Endodermal cell (in vitro differentiated cells): ENCODE results near the gene DUS3L. TPM values are rescaled to one million over a fixed set of nuclear protein-coding genes. Genes with fewer than 3 reads are reported as not detected.

ENCODE experiments used
- DNase-seq: peaks from one replicate; pipeline ENCODE4 v3.0.0-alpha.2; 2017
- H3K27ac ChIP-seq: 2 replicates; pipeline ENCODE4 v1.5.1; 2013; ENCODE audit warnings: mild to moderate bottlenecking, low read depth, low read length, moderate library complexity
- H3K27me3 ChIP-seq: 2 replicates; pipeline ENCODE4 v1.6.1; 2013; ENCODE audit warnings: mild to moderate bottlenecking, low read length, moderate library complexity; ENCODE audit not compliant: insufficient read depth, control insufficient read depth, poor library complexity, severe bottlenecking
- H3K36me3 ChIP-seq: 2 replicates; pipeline ENCODE4 v1.7.0; 2013; ENCODE audit warnings: mild to moderate bottlenecking, low read length, moderate library complexity; ENCODE audit not compliant: control insufficient read depth, insufficient read depth
- H3K4me1 ChIP-seq: one replicate; pipeline ENCODE4 v1.7.0; 2013; ENCODE audit warnings: low read length; ENCODE audit not compliant: control insufficient read depth, insufficient read depth
- H3K4me3 ChIP-seq: 2 replicates; pipeline ENCODE4 v1.5.1; 2013; ENCODE audit warnings: mild to moderate bottlenecking, low read length, moderate library complexity
- H3K9ac ChIP-seq: 2 replicates; pipeline ENCODE4 v1.6.1; 2013; ENCODE audit warnings: mild to moderate bottlenecking, low read length, moderate library complexity; ENCODE audit not compliant: poor library complexity, severe bottlenecking; ENCODE audit errors: extremely low read depth
- H3K9me3 ChIP-seq: 2 replicates; pipeline ENCODE4 v1.6.1; 2013; ENCODE audit warnings: mild to moderate bottlenecking, low read length, moderate library complexity; ENCODE audit not compliant: control insufficient read depth
- H3K27ac Mint-ChIP-seq: 2 replicates; pipeline ENCODE4 v1.8.0; 2020; ENCODE audit warnings: mixed read lengths
- H3K27me3 Mint-ChIP-seq: 2 replicates; pipeline ENCODE4 v1.8.0; 2021; ENCODE audit warnings: mild to moderate bottlenecking, mixed read lengths; ENCODE audit not compliant: insufficient read depth
- H3K36me3 Mint-ChIP-seq: 2 replicates; pipeline ENCODE4 v1.8.0; 2020; ENCODE audit warnings: low read depth, mixed read lengths
- H3K4me1 Mint-ChIP-seq: 2 replicates; pipeline ENCODE4 v1.8.0; 2020; ENCODE audit warnings: mixed read lengths
- H3K4me3 Mint-ChIP-seq: 2 replicates; pipeline ENCODE4 v1.8.0; 2020; ENCODE audit warnings: mild to moderate bottlenecking, moderate library complexity, mixed read lengths
- H3K9me3 Mint-ChIP-seq: 2 replicates; pipeline ENCODE4 v1.8.0; 2020; ENCODE audit warnings: mild to moderate bottlenecking, mixed read lengths
- CTCF ChIP-seq: fragments of 200-600 bp; sonication (generic); conservative IDR thresholded peaks from 2 replicates; pipeline ENCODE4 v1.5.0; 2021; ENCODE audit warnings: antibody characterized with exemption, mild to moderate bottlenecking
- WGBS, 2 experiments: methylation state at CpG; one replicate each; pipeline versions ENCODE4 v1.1.5 to v1.1.7; 2013; ENCODE audit warnings: missing lambda C conversion rate in 2 of 2, mixed read lengths in 1 of 2; ENCODE audit not compliant: insufficient coverage in 1 of 2, insufficient read length in 1 of 2; 5-methylcytosine and 5-hydroxymethylcytosine counted together
- total RNA-seq, 2 donors: library from RNA; stranded (reverse); fragmentation: NEBNext Ultra II Directional in 1 of 2; extraction: Animal tissue kit (Norgen Biotek cat#: 25700) in 1 of 2; gene quantifications; 2 replicates in 1 of 2; 3 replicates in 1 of 2; pipeline ENCODE4 v1.2.1, GENCODE V29; 2021

DUS3L gene
- total RNA-seq, 2 donors from 2014 or later: 19.6 to 36.8 TPM

GRCh38 chr19:5785423-5785822 lies 5.5 kb downstream of the DUS3L start:
- Histone ChIP-seq H3K36me3 (peaks cover 29% of the 10 kb centered on the region), H3K4me1 (peaks cover 4% of the 10 kb centered on the region), H3K27ac (no peak overlapping the region), H3K9ac (no peak overlapping the region), H3K4me3 (no peak overlapping the region), H3K27me3 (no peaks in the 10 kb centered on the region), H3K9me3 (no peaks in the 10 kb centered on the region)
- DNase-seq: no peak
- H3K36me3 Mint-ChIP-seq: peaks cover 34% of the 10 kb centered on the region
- no peaks in the 10 kb centered on the region for H3K9me3 Mint-ChIP-seq
- H3K4me1 Mint-ChIP-seq: peaks cover 3% of the 10 kb centered on the region
- 97% methylated on average over 28 to 37 of the region's 37 CpGs for WGBS, 2 experiments
- no peak overlapping the region for H3K27ac Mint-ChIP-seq
- TF ChIP-seq CTCF: no peak
- H3K27me3 Mint-ChIP-seq: no peaks in the 10 kb centered on the region
- no peak overlapping the region for H3K4me3 Mint-ChIP-seq

DNA sequence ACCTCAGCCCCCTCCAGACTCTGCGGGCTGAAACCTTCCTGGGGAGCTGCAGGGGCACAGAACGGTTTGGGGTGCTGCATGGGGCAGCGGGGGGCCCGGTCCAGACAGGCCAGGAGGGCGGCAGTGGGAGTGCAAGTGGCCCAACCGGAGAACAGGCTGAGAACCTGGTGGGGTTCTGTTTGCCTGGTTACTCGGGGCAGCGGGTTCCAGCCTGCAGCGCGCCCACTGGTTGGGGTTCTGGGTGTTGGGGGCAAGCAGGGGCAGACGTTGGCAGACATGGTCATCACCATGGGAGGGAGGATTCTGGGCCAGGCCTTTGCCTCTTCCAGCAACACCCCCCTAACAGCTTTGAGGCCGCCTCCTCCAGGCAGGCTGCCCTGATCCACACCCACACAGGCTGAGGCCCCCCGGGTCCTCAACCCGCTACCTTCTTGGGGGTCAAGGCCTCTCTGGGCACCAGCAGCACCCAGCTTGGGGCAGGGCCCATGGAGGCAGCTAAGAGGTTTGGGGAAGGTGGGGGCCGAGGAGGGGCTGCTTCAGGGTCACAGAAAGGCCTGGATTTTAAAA lies 6.3 kb downstream of the DUS3L start, which contains the start of gene PRR22:
Gene PRR22, minus strand, starts transcription at position 166 of the 567 bp plus-strand sequence. Its CDS starts 86 bp downstream, at position 80.
- Mint-ChIP-seq H3K27ac (no peak within 1 kb of the TSS), H3K27me3 (no peaks in the 10 kb centered on the region), H3K4me1 (no peaks in the 10 kb centered on the region), H3K9me3 (no peaks in the 10 kb centered on the region), H3K36me3 (peaks cover 26% of the 10 kb centered on the region), H3K4me3 (no peak within 1 kb of the TSS)
- TF ChIP-seq CTCF: no peak
- no peaks in the 10 kb centered on the region for H3K27me3 ChIP-seq
- H3K27ac ChIP-seq: no peak within 1 kb of the TSS
- H3K9me3 ChIP-seq: no peaks in the 10 kb centered on the region
- no peak for DNase-seq
- peaks cover 24% of the 10 kb centered on the region for H3K36me3 ChIP-seq
- H3K9ac ChIP-seq: no peak within 1 kb of the TSS
- no peaks in the 10 kb centered on the region for H3K4me1 ChIP-seq
- no peak within 1 kb of the TSS for H3K4me3 ChIP-seq
- 96% methylated on average over 15 of the region's 15 CpGs; no CpG with 5 or more reads in 1 of the 2 experiments for WGBS, 2 experiments

GRCh38 chr19:5782945-5783919 lies 7.7 kb downstream of the DUS3L start:
- 93 to 97% methylated on average over 26 to 48 of the region's 48 CpGs for WGBS, 2 experiments

More at GRCh38 chr19:5782945-5783919, 7.7 kb downstream of the DUS3L start:
- Mint-ChIP-seq H3K9me3 (no peaks in the 10 kb centered on the region), H3K36me3 (peaks cover 19% of the 10 kb centered on the region), H3K4me1 (no peaks in the 10 kb centered on the region), H3K27me3 (no peaks in the 10 kb centered on the region), H3K4me3 (no peak overlapping the region), H3K27ac (no peak overlapping the region)
- Histone ChIP-seq H3K9ac (no peak overlapping the region), H3K4me3 (no peak overlapping the region), H3K4me1 (no peaks in the 10 kb centered on the region), H3K9me3 (no peaks in the 10 kb centered on the region), H3K27me3 (no peaks in the 10 kb centered on the region), H3K36me3 (peaks cover 19% of the 10 kb centered on the region), H3K27ac (peak overlapping the region; percentile 32)
- DNase-seq: no peak
- no peak for TF ChIP-seq CTCF
